Heart left ventricle (tissue), 16 donors: ENCODE data around the gene SLC35G3. TPM values are rescaled to one million over a fixed set of nuclear protein-coding genes. Genes with fewer than 3 reads are reported as not detected.

Source experiments
- ATAC-seq, 4 donors: fragments of 200-7000 bp; cut with Tn5 transposase; one replicate each; pipeline ENCODE4 v1.9.1; 2020 to 2022; ENCODE audit warnings: moderate library complexity in 4 of 4, mild to moderate bottlenecking in 3 of 4, moderate number of reproducible peaks in 1 of 4
- DNase-seq, 5 donors: peaks; one replicate each; pipeline ENCODE4 v3.0.0-alpha.2; 2020
- H3K27ac ChIP-seq, 12 donors: fragments of 200-600 bp; sonication (generic) in 4 of 12; one replicate each; pipeline versions ENCODE4 v1.5.0 to v1.8.0; 2016 to 2022; ENCODE audit warnings: mild to moderate bottlenecking in 2 of 12
- H3K27me3 ChIP-seq, 9 donors: fragments of 200-600 bp; sonication (generic) in 2 of 9; one replicate each; pipeline versions ENCODE4 v1.5.1 to v1.8.0; 2016 to 2022; ENCODE audit warnings: mild to moderate bottlenecking in 3 of 9
- H3K36me3 ChIP-seq, 9 donors: fragments of 200-600 bp; sonication (generic) in 2 of 9; one replicate each; pipeline versions ENCODE4 v1.5.0 to v1.8.0; 2018 to 2022; ENCODE audit warnings: mild to moderate bottlenecking in 2 of 9
- H3K4me1 ChIP-seq, 12 donors: fragments of 200-600 bp; sonication (generic) in 4 of 12; one replicate each; pipeline versions ENCODE4 v1.5.0 to v1.8.0; 2016 to 2022; ENCODE audit warnings: mild to moderate bottlenecking in 3 of 12
- H3K4me3 ChIP-seq, 12 donors: fragments of 200-600 bp; sonication (generic) in 4 of 12; one replicate each; pipeline versions ENCODE4 v1.5.0 to v1.8.0; 2017 to 2022; ENCODE audit warnings: mild to moderate bottlenecking in 9 of 12, moderate library complexity in 4 of 12
- H3K9me3 ChIP-seq, 12 donors: fragments of 200-600 bp; sonication (generic) in 4 of 12; one replicate each; pipeline versions ENCODE4 v1.5.0 to v1.8.0; 2016 to 2022; ENCODE audit warnings: mild to moderate bottlenecking in 1 of 12
- POLR2A ChIP-seq, 2 donors: fragments of 450-650 bp; IDR thresholded peaks; one replicate each; pipeline ENCODE4 v1.6.1; 2017; ENCODE audit warnings: antibody characterized with exemption in 2 of 2, mild to moderate bottlenecking in 2 of 2, moderate library complexity in 2 of 2
- WGBS, 4 donors: extraction: QIAGEN DNeasy Blood & Tissue Kit in 2 of 4; methylation state at CpG; one replicate each; pipeline versions ENCODE4 v1.1.5 to v1.1.7; 2013 to 2018; 5-methylcytosine and 5-hydroxymethylcytosine counted together
- intact Hi-C, 10 donors: fragments of 100-400 bp; cut with DNase I; formaldehyde crosslinking; loops; one replicate each; pipeline versions ENCODE4 v1.11.1 to v1.14.2; 2022
- polyA plus RNA-seq, 2 donors: library from polyadenylated mRNA; stranded (reverse); fragments of 200-250 nt; gene quantifications; one replicate each; pipeline ENCODE4 v1.2.3, GENCODE V29; 2013
- total RNA-seq, 9 donors: library from RNA; depleted of rRNA in 2 of 9; stranded (reverse); fragments of >200 nt in 2 of 9; fragmentation: NEBNext Ultra II Directional in 3 of 9; extraction: Animal tissue kit (Norgen Biotek cat#: 25700) in 3 of 9; gene quantifications; one replicate each; pipeline versions ENCODE4 v1.1.0 to v1.2.4, GENCODE V29; 2016 to 2023
- TF ChIP-seq, protein P1 (sequence below), 12 donors: fragments of 200-600 bp; sonication (generic) in 4 of 12; IDR thresholded peaks; one replicate each; pipeline versions ENCODE4 v1.5.0 to v1.8.0; 2018 to 2022; ENCODE audit warnings: antibody characterized with exemption in 12 of 12, mild to moderate bottlenecking in 5 of 12
- donor health status: ischemic (EF 13 %, LVEDD 7.1; RV severe dilation, severe dysfunction).
- donor health status: healthy with polysubstance abuse.
- donor health status: DM: no; HTN: yes; CAD: no.
- donor health status: DM: no; HTN: no; CAD: no.
- donor health status: ischemic (EF 25% LVEDD 6.9; RV normal size, moderate dysfunction).
- donor health status: ischemic (EF 25% LVEDD 5.7; RV mildly dilated, moderate dysfunction).
- donor health status: healthy.
- donor health status: DM: yes; HTN: yes; CAD: no.
- donor health status: ischemic (EF 35%, LVEDD 5.7; RV mildly dilated, moderate dysfunction).
- donor health status: nonischemic (EF 11% LVEDD 7.7; RV severe dilation, severe dysfunction).
- donor health status: DM: yes; HTN: yes; CAD: no.
- donor health status: PGD.
- donor health status: ischemic (EF 29% LVEDD 5.4; RV normal size, mild dysfunction).
- donor health status: nonischemic (EF 23%, LVEDD 6.1; RV moderate dilation, normal function).

The SLC35G3 gene
- total and polyA plus RNA-seq, 11 donors, result not detected

DNA sequence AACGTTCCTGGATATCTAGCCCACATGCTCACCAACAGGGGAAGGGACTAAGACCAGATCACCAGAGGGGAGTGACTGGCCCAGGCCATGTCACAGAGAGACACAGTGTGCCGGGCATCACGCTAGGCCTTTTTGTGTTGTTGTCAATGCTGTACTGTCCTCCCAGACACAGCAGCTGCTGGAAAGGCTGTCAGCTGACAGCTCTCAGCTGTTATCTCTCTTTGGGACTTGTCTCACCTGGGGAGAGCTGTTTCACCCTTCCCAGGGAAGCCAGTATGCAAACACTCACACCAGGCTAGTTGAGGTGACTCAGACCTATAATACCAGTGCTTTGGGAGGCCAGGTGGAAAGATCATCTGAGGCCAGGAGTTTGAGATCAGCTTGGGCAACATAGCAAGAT lies 27.1 kb downstream of the SLC35G3 start:
- Histone ChIP-seq H3K9me3 (no peaks in the 10 kb centered on the region), H3K4me1 (peaks cover 0 to 14% (median 0%) of the 10 kb centered on the region in 12 donors), H3K36me3 (peaks cover 0 to 81% (median 16%) of the 10 kb centered on the region in 9 donors), H3K27me3 (no peaks in the 10 kb centered on the region), H3K27ac (no peak overlapping the region), H3K4me3 (no peak overlapping the region)
- TF ChIP-seq, protein P1, sequence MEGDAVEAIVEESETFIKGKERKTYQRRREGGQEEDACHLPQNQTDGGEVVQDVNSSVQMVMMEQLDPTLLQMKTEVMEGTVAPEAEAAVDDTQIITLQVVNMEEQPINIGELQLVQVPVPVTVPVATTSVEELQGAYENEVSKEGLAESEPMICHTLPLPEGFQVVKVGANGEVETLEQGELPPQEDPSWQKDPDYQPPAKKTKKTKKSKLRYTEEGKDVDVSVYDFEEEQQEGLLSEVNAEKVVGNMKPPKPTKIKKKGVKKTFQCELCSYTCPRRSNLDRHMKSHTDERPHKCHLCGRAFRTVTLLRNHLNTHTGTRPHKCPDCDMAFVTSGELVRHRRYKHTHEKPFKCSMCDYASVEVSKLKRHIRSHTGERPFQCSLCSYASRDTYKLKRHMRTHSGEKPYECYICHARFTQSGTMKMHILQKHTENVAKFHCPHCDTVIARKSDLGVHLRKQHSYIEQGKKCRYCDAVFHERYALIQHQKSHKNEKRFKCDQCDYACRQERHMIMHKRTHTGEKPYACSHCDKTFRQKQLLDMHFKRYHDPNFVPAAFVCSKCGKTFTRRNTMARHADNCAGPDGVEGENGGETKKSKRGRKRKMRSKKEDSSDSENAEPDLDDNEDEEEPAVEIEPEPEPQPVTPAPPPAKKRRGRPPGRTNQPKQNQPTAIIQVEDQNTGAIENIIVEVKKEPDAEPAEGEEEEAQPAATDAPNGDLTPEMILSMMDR (IDR thresholded peaks at IDR 0.05), result no peak
- TF ChIP-seq POLR2A (IDR thresholded peaks at IDR 0.05), result no peak
- 17 to 51% (median 33%) methylated on average over 1 to 3 of the region's 3 CpGs for WGBS, 4 donors
- intact Hi-C loops, result loop anchor here in 4 of 10 donors (5.0 to 10.0 kb wide), 4 partner anchors 360 to 578 kb away; partner anchors contain the start of gene SLFN12L (in 1 of the 4)
- DNase-seq (no peak), ATAC-seq (no peak)

DNA sequence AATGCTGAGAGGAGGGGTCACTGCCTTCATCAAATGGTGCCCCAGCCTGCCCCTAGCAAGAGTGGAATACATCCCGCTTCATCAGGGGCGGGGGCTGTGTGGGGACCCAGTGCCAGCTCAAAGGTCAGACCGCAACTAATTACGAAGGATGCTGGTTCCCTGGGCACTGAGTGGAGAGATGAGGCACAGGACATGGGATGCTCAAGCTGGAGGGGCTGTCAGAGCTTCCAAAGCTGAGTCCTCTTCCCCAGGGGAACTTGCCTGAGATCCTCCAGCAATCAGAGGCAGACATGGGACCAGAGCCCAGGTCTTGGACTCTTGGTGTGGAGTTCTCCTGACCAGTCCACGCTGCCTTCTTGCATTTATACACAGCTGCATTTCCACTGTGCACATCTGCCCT lies 27.7 kb downstream of the SLC35G3 start:
- intact Hi-C loops, result loop anchor here in 4 of 10 donors (5.0 to 10.0 kb wide), 4 partner anchors 361 to 578 kb away; partner anchors contain the start of gene SLFN12L (in 1 of the 4)
- ATAC-seq (no peak), DNase-seq (no peak)
- H3K4me3 ChIP-seq, result no peak overlapping the region
- H3K36me3 ChIP-seq, result peaks cover 0 to 83% (median 15%) of the 10 kb centered on the region in 9 donors
- no peaks in the 10 kb centered on the region for H3K27me3 ChIP-seq
- WGBS, 4 donors, result 74 to 88% (median 84%) methylated on average over 5 of the region's 5 CpGs
- peaks cover 0 to 14% (median 0%) of the 10 kb centered on the region in 12 donors for H3K4me1 ChIP-seq
- no peak for TF ChIP-seq POLR2A (IDR thresholded peaks at IDR 0.05)
- TF ChIP-seq, protein P1 (IDR thresholded peaks at IDR 0.05), result no peak
- H3K27ac ChIP-seq, result no peak overlapping the region
- no peaks in the 10 kb centered on the region for H3K9me3 ChIP-seq

DNA sequence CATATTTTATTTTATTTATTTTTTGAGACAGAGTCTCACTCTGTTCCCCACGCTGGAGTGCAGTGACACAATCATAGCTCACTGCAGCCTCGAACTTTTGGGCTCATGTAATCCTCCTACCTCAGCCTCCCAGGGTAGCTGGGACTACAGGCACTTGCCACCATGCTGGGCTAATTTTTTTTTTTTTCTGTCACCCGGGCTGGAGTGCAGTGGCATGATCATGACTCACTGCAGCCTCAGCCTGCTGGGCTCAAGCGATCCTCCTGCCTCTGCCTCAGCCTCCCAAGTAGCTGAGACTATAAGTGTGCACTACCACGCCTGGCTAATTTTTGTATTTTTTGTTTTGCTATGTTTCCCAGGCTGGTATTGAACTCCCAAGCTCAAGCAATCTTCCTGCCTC lies 29.5 kb downstream of the SLC35G3 start:
- Histone ChIP-seq H3K4me3 (no peak overlapping the region), H3K4me1 (peaks cover 0 to 17% (median 0%) of the 10 kb centered on the region in 12 donors), H3K36me3 (peaks cover 0 to 83% (median 20%) of the 10 kb centered on the region in 9 donors), H3K27ac (no peak overlapping the region), H3K27me3 (no peaks in the 10 kb centered on the region), H3K9me3 (no peaks in the 10 kb centered on the region)
- TF ChIP-seq, protein P1 (IDR thresholded peaks at IDR 0.05), result no peak
- no peak for TF ChIP-seq POLR2A (IDR thresholded peaks at IDR 0.05)
- DNase-seq (no peak), ATAC-seq (no peak)
- intact Hi-C loops, result loop anchor here in 4 of 10 donors (5.0 to 10.0 kb wide), 4 partner anchors 363 to 580 kb away; partner anchors contain the start of gene SLFN12L (in 1 of the 4)
- WGBS, 4 donors, result 70 to 86% (median 74%) methylated on average over 5 of the region's 5 CpGs

DNA sequence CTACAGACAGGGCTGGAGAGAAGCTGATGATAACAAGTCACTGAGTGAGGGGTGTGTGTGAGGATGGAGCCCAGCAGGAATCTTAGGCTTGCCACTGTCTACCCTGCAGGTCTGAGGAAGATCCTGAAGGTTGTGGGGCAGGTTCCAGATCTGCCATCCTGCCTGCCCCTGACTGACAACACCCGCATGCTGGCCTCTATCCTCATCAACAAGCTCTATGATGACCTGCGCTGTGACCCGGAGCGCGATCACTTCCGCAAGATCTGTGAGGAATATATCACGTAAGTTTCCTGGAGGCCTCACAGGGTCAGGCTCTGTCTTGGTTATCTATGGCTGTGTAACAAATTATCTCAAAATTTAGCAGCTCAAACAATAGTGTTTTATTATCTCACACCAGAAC lies 30.3 kb downstream of the SLC35G3 start:
- DNase-seq, result no peak
- Histone ChIP-seq H3K27ac (no peak overlapping the region), H3K36me3 (peaks cover 0 to 83% (median 26%) of the 10 kb centered on the region in 9 donors), H3K4me3 (no peak overlapping the region), H3K9me3 (no peaks in the 10 kb centered on the region), H3K27me3 (no peaks in the 10 kb centered on the region), H3K4me1 (peaks cover 0 to 17% (median 0%) of the 10 kb centered on the region in 12 donors)
- intact Hi-C loops, result loop anchor here in 2 of 10 donors (10.0 kb wide), 1 partner anchor 581 kb away; no protein-coding TSS in a partner anchor
- no peak for ATAC-seq
- TF ChIP-seq, protein P1 (IDR thresholded peaks at IDR 0.05), result no peak
- no peak for TF ChIP-seq POLR2A (IDR thresholded peaks at IDR 0.05)
- WGBS, 4 donors, result 90 to 93% (median 93%) methylated on average over 5 to 7 of the region's 7 CpGs
